H9 (cell line): ENCODE measurements around the gene DENND1A. TPM values are rescaled to one million over a fixed set of nuclear protein-coding genes. Genes with fewer than 3 reads are reported as not detected.

Source experiments
- DNase-seq: peaks from one replicate; pipeline ENCODE4 v3.0.0-alpha.2; 2017
- H2AFZ ChIP-seq: one replicate; pipeline ENCODE4 v1.6.1; 2013; ENCODE audit warnings: mild to moderate bottlenecking, low read length, control low read depth, moderate library complexity
- H2AK5ac ChIP-seq: 2 replicates; pipeline ENCODE4 v1.6.1; 2013; ENCODE audit warnings: low read length, control low read depth, mixed read lengths; ENCODE audit not compliant: insufficient read length
- H2BK120ac ChIP-seq: one replicate; pipeline ENCODE4 v1.6.1; 2013; ENCODE audit warnings: low read depth, mild to moderate bottlenecking, low read length, control low read depth, inconsistent platforms; ENCODE audit not compliant: poor library complexity, severe bottlenecking
- H2BK12ac ChIP-seq: 2 replicates; pipeline ENCODE4 v1.6.1; 2013; ENCODE audit warnings: low read length, control low read depth, mixed read lengths, low read depth; ENCODE audit not compliant: insufficient read length
- H2BK15ac ChIP-seq: 2 replicates; pipeline ENCODE4 v1.6.1; 2013; ENCODE audit warnings: low read depth, low read length, control low read depth
- H2BK20ac ChIP-seq: one replicate; pipeline ENCODE4 v1.6.1; 2013; ENCODE audit warnings: low read depth, mild to moderate bottlenecking, low read length, control low read depth, inconsistent platforms; ENCODE audit not compliant: poor library complexity, severe bottlenecking
- H2BK5ac ChIP-seq: 2 replicates; pipeline ENCODE4 v1.6.1; 2013; ENCODE audit warnings: low read length, control low read depth, mixed read lengths; ENCODE audit not compliant: insufficient read length
- H3K14ac ChIP-seq: 2 replicates; pipeline ENCODE4 v1.6.1; 2013; ENCODE audit warnings: low read length, control low read depth; ENCODE audit not compliant: insufficient read depth
- H3K18ac ChIP-seq: 2 replicates; pipeline ENCODE4 v1.6.1; 2013; ENCODE audit warnings: low read depth, mild to moderate bottlenecking, mixed read lengths, low read length, control low read depth; ENCODE audit not compliant: insufficient read length
- H3K23ac ChIP-seq: 2 replicates; pipeline ENCODE4 v1.6.1; 2013; ENCODE audit warnings: low read length, control low read depth, mixed read lengths, low read depth; ENCODE audit not compliant: insufficient read length
- H3K23me2 ChIP-seq: 2 replicates; pipeline ENCODE4 v1.6.1; 2013; ENCODE audit warnings: low read depth, mild to moderate bottlenecking, mixed read lengths, low read length, control low read depth; ENCODE audit not compliant: insufficient read length, poor library complexity, severe bottlenecking
- H3K27ac ChIP-seq: 2 replicates; pipeline ENCODE4 v1.5.1; 2013; ENCODE audit warnings: low read length, control low read depth, mixed read lengths, low read depth; ENCODE audit not compliant: insufficient read length
- H3K27me3 ChIP-seq: 2 replicates; pipeline ENCODE4 v1.6.1; 2013; ENCODE audit warnings: low read length, control low read depth, inconsistent platforms; ENCODE audit not compliant: insufficient read depth
- H3K4ac ChIP-seq: 2 replicates; pipeline ENCODE4 v1.6.1; 2013; ENCODE audit warnings: low read depth, mild to moderate bottlenecking, control low read depth, inconsistent platforms, low read length, moderate library complexity
- H3K4me1 ChIP-seq: 2 replicates; pipeline ENCODE4 v1.6.1; 2013; ENCODE audit warnings: low read length, control low read depth, inconsistent platforms; ENCODE audit not compliant: insufficient read depth
- H3K4me2 ChIP-seq: 2 replicates; pipeline ENCODE4 v1.6.1; 2013; ENCODE audit warnings: low read length, control low read depth, mixed read lengths; ENCODE audit not compliant: insufficient read length, insufficient read depth
- H3K56ac ChIP-seq: 2 replicates; pipeline ENCODE4 v1.6.1; 2013; ENCODE audit warnings: low read depth, mild to moderate bottlenecking, mixed read lengths, low read length, control low read depth; ENCODE audit not compliant: insufficient read length
- H3K79me1 ChIP-seq: 2 replicates; pipeline ENCODE4 v1.6.1; 2013; ENCODE audit warnings: low read depth, mild to moderate bottlenecking, moderate library complexity, low read length, control low read depth, inconsistent platforms; ENCODE audit not compliant: insufficient read depth, poor library complexity, severe bottlenecking
- H3K79me2 ChIP-seq: 2 replicates; pipeline ENCODE4 v1.6.1; 2013; ENCODE audit warnings: low read length, control low read depth, inconsistent platforms; ENCODE audit not compliant: insufficient read depth
- H3K9ac ChIP-seq: 2 replicates; pipeline ENCODE4 v1.6.1; 2013; ENCODE audit warnings: low read length, control low read depth, mixed read lengths; ENCODE audit not compliant: insufficient read length; ENCODE audit errors: extremely low read depth
- H3K9me3 ChIP-seq: one replicate; pipeline ENCODE4 v1.6.1; 2013; ENCODE audit warnings: low read depth, low read length, inconsistent platforms; ENCODE audit not compliant: control insufficient read depth
- H3T11ph ChIP-seq: one replicate; pipeline ENCODE4 v1.6.1; 2013; ENCODE audit warnings: mild to moderate bottlenecking, low read length, control low read depth, inconsistent platforms
- H4K20me1 ChIP-seq: one replicate; pipeline ENCODE4 v1.6.1; 2013; ENCODE audit not compliant: control insufficient read depth, insufficient read length, insufficient read depth
- H4K5ac ChIP-seq: 2 replicates; pipeline ENCODE4 v1.6.1; 2013; ENCODE audit warnings: low read depth, mild to moderate bottlenecking, mixed read lengths, low read length, control low read depth; ENCODE audit not compliant: insufficient read length
- H4K8ac ChIP-seq: replicated peaks from 2 replicates; pipeline ENCODE4 v1.6.1; 2013; ENCODE audit warnings: low read length, control low read depth, mixed read lengths, low read depth; ENCODE audit not compliant: insufficient read length
- H4K91ac ChIP-seq: 2 replicates; pipeline ENCODE4 v1.6.1; 2013; ENCODE audit warnings: low read depth, mild to moderate bottlenecking, moderate library complexity, mixed read lengths, low read length, control low read depth; ENCODE audit not compliant: insufficient read length
- H3K27ac Mint-ChIP-seq, 3 experiments: 2 replicates in 2 of 3; 3 replicates in 1 of 3; pipeline ENCODE4 v1.8.0; 2020 to 2021; ENCODE audit warnings: mixed read lengths in 3 of 3, mild to moderate bottlenecking in 1 of 3, moderate library complexity in 1 of 3
- H3K27me3 Mint-ChIP-seq: 2 replicates; pipeline ENCODE4 v1.8.0; 2021; ENCODE audit warnings: low read depth, mild to moderate bottlenecking, moderate library complexity, mixed read lengths
- H3K36me3 Mint-ChIP-seq, 3 experiments: 2 replicates in 2 of 3; 3 replicates in 1 of 3; pipeline ENCODE4 v1.8.0; 2020 to 2021; ENCODE audit warnings: low read depth in 3 of 3, mixed read lengths in 3 of 3; ENCODE audit not compliant: insufficient read depth in 1 of 3
- H3K4me1 Mint-ChIP-seq, 2 experiments: 2 replicates each; pipeline ENCODE4 v1.8.0; 2020; ENCODE audit warnings: mixed read lengths in 2 of 2
- H3K4me3 Mint-ChIP-seq, 2 experiments: 2 replicates in 1 of 2; 3 replicates in 1 of 2; pipeline ENCODE4 v1.8.0; 2020 to 2021; ENCODE audit warnings: mild to moderate bottlenecking in 2 of 2, mixed read lengths in 2 of 2, moderate library complexity in 1 of 2
- H3K9me3 Mint-ChIP-seq, 2 experiments: 2 replicates in 1 of 2; 3 replicates in 1 of 2; pipeline ENCODE4 v1.8.0; 2020; ENCODE audit warnings: mild to moderate bottlenecking in 2 of 2, mixed read lengths in 2 of 2, moderate library complexity in 1 of 2
- WGBS: extraction: QIAGEN DNeasy Blood & Tissue Kit; methylation state at CpG from one replicate; pipeline ENCODE4 v1.1.7; 2013; ENCODE audit warnings: missing lambda C conversion rate, low lambda C conversion rate, mixed read lengths; ENCODE audit not compliant: insufficient read length; ENCODE audit errors: extremely low coverage; 5-methylcytosine and 5-hydroxymethylcytosine counted together
- total RNA-seq: library from RNA; stranded (reverse); gene quantifications from 2 replicates; pipeline ENCODE4 v1.2.1, GENCODE V29; 2021
- TF ChIP-seq, protein P1 (sequence below): fragments of 200-600 bp; sonication (generic); conservative IDR thresholded peaks from 3 replicates; pipeline ENCODE4 v1.8.0; 2021; ENCODE audit warnings: antibody characterized with exemption, mild to moderate bottlenecking

DENND1A gene
- total RNA-seq, 1 experiment from 2014 or later, result 20.4 TPM

DNA sequence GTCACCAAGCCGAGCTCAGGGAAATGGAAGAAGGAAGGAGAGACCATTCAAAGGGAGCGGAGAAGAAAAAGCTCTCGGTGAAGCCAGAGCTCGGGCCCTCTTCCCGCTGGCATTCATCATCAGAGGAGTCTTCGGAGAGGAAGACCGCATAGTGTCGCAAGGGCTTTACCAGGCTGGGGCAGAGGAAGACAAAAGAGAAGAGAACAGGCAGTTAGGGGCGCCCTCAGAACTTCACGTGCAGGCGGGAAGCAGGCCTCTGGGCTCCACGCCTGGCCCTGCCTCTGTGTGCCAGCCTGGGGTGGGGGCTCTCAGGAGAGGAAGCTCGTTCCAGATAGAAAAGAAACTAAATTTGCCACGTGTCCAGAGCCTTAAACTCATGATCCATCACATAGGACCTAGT lies 542.2 kb downstream of the DENND1A start:
- no peaks in the 10 kb centered on the region for H3K79me1 ChIP-seq
- H3K18ac ChIP-seq, result no peak overlapping the region
- TF ChIP-seq, protein P1, sequence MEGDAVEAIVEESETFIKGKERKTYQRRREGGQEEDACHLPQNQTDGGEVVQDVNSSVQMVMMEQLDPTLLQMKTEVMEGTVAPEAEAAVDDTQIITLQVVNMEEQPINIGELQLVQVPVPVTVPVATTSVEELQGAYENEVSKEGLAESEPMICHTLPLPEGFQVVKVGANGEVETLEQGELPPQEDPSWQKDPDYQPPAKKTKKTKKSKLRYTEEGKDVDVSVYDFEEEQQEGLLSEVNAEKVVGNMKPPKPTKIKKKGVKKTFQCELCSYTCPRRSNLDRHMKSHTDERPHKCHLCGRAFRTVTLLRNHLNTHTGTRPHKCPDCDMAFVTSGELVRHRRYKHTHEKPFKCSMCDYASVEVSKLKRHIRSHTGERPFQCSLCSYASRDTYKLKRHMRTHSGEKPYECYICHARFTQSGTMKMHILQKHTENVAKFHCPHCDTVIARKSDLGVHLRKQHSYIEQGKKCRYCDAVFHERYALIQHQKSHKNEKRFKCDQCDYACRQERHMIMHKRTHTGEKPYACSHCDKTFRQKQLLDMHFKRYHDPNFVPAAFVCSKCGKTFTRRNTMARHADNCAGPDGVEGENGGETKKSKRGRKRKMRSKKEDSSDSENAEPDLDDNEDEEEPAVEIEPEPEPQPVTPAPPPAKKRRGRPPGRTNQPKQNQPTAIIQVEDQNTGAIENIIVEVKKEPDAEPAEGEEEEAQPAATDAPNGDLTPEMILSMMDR, result no peak
- H3K79me2 ChIP-seq, result no peaks in the 10 kb centered on the region
- no peak overlapping the region for H2BK5ac ChIP-seq
- no peak overlapping the region for H3K27ac ChIP-seq
- no peak overlapping the region for H4K5ac ChIP-seq
- Mint-ChIP-seq H3K27me3 (peaks cover 5% of the 10 kb centered on the region), H3K36me3 (peaks cover 0 to 2% (median 0%) of the 10 kb centered on the region in 3 experiments; a peak in 1 of 7 replicates), H3K4me1 (peaks cover 7 to 20% of the 10 kb centered on the region in 2 experiments; a peak in 3 of 4 replicates), H3K27ac (no peak overlapping the region), H3K9me3 (peaks cover 2% of the 10 kb centered on the region in 2 experiments; a peak in 3 of 5 replicates), H3K4me3 (no peak overlapping the region)
- no peak overlapping the region for H2AFZ ChIP-seq
- no peak overlapping the region for H2BK20ac ChIP-seq
- no peak overlapping the region for H3T11ph ChIP-seq
- no peaks in the 10 kb centered on the region for H3K9me3 ChIP-seq
- DNase-seq, result no peak
- no peaks in the 10 kb centered on the region for H3K4me1 ChIP-seq
- no peak overlapping the region for H3K23ac ChIP-seq
- H3K23me2 ChIP-seq, result no peaks in the 10 kb centered on the region
- no peak overlapping the region for H2BK12ac ChIP-seq
- no peak overlapping the region for H3K4me2 ChIP-seq
- no peaks in the 10 kb centered on the region for H3K27me3 ChIP-seq
- WGBS, result no CpG with 5 or more reads among the region's 14 CpGs
- no peak overlapping the region for H4K8ac ChIP-seq
- H2BK120ac ChIP-seq, result no peak overlapping the region
- no peak overlapping the region for H4K91ac ChIP-seq
- no peak overlapping the region for H3K9ac ChIP-seq
- H2AK5ac ChIP-seq, result no peak overlapping the region
- H3K56ac ChIP-seq, result no peak overlapping the region
- H2BK15ac ChIP-seq, result no peak overlapping the region
- H3K14ac ChIP-seq, result no peak overlapping the region
- H4K20me1 ChIP-seq, result no peaks in the 10 kb centered on the region
- H3K4ac ChIP-seq, result no peak overlapping the region
